Brain microvascular endothelial cell (primary cell): ENCODE results near the gene TMTC1.

Experiments used
- DNase-seq: peaks from one replicate; pipeline ENCODE4 v3.0.0-alpha.2; 2020
- H3K27ac ChIP-seq: fragments of 250-450 bp; sonication (Bioruptor Pico); 2 replicates; pipeline ENCODE4 v1.5.1; 2020; ENCODE audit warnings: mild to moderate bottlenecking, moderate library complexity
- H3K27me3 ChIP-seq: fragments of 250-450 bp; sonication (Bioruptor Pico); replicated peaks from 2 replicates; pipeline ENCODE4 v1.5.1; 2020; ENCODE audit warnings: mild to moderate bottlenecking
- H3K36me3 ChIP-seq: fragments of 250-450 bp; sonication (Bioruptor Pico); replicated peaks from 2 replicates; pipeline ENCODE4 v1.5.1; 2020; ENCODE audit warnings: mild to moderate bottlenecking
- H3K4me3 ChIP-seq: 2 replicates; pipeline ENCODE4 v1.5.1; 2011; ENCODE audit warnings: low read depth, mild to moderate bottlenecking, control low read depth, low read length, moderate library complexity
- CTCF ChIP-seq: IDR thresholded peaks from 2 replicates; pipeline ENCODE4 v1.5.1; 2011; ENCODE audit warnings: low read depth, mild to moderate bottlenecking, moderate library complexity, low read length, control low read depth, inconsistent platforms; ENCODE audit errors: missing control alignments
- in situ Hi-C: cut with HindIII; loops from 2 replicates; pipeline ENCODE4 v1.10.0; 2017; ENCODE audit warnings: low sequenced_read_pairs, low pct_ligation_motif_present

TMTC1 gene

GRCh38 chr12:29756741-29757390 is 26.9 kb downstream of the TMTC1 start:
- H3K36me3 ChIP-seq: no peaks in the 10 kb centered on the region
- no peaks in the 10 kb centered on the region for H3K27me3 ChIP-seq
- peak overlapping the region; percentile 24 for H3K27ac ChIP-seq
- no peak for DNase-seq
- TF ChIP-seq CTCF: no peak
- H3K4me3 ChIP-seq: no peak overlapping the region
- in situ Hi-C loops: no loop called here

GRCh38 chr12:29754235-29755189 is 29.2 kb downstream of the TMTC1 start:
- in situ Hi-C loops: no loop called here
- no peak for TF ChIP-seq CTCF
- no peak overlapping the region for H3K4me3 ChIP-seq
- H3K27me3 ChIP-seq: no peaks in the 10 kb centered on the region
- no peaks in the 10 kb centered on the region for H3K36me3 ChIP-seq
- no peak overlapping the region for H3K27ac ChIP-seq
- DNase-seq: no peak

GRCh38 chr12:29752121-29752520 is 31.6 kb downstream of the TMTC1 start:
- Histone ChIP-seq H3K27me3 (no peaks in the 10 kb centered on the region), H3K27ac (no peak overlapping the region), H3K4me3 (no peak overlapping the region), H3K36me3 (no peaks in the 10 kb centered on the region)
- in situ Hi-C loops: no loop called here
- no peak for DNase-seq
- TF ChIP-seq CTCF: no peak

GRCh38 chr12:29751676-29752075 is 32.1 kb downstream of the TMTC1 start:
- Histone ChIP-seq H3K27ac (no peak overlapping the region), H3K27me3 (no peaks in the 10 kb centered on the region), H3K4me3 (no peak overlapping the region), H3K36me3 (no peaks in the 10 kb centered on the region)
- no peak for DNase-seq
- no peak for TF ChIP-seq CTCF
- in situ Hi-C loops: no loop called here

- no peak for DNase-seq
- H3K27me3 ChIP-seq: no peaks in the 10 kb centered on the region
- no peak for TF ChIP-seq CTCF
- in situ Hi-C loops: no loop called here
- H3K4me3 ChIP-seq: no peak overlapping the region
- H3K27ac ChIP-seq: no peak overlapping the region
- no peaks in the 10 kb centered on the region for H3K36me3 ChIP-seq
These were observed 32.9 kb downstream of the TMTC1 start for GRCh38 chr12:29750928-29751220.
